Right atrium auricular region (tissue), 2 donors: ENCODE data around the gene GCNT2. TPM values are rescaled to one million over a fixed set of nuclear protein-coding genes. Genes with fewer than 3 reads are reported as not detected.

Source experiments
- DNase-seq: peaks from one replicate; pipeline ENCODE4 v3.0.0-alpha.2; 2019; ENCODE audit warnings: low spot score
- H3K27ac ChIP-seq, 2 donors: fragments of 200-600 bp; sonication (generic); 1 replicate in 1 of 2; 2 replicates in 1 of 2; pipeline ENCODE4 v1.5.1; 2016 to 2019
- H3K27me3 ChIP-seq, 2 donors: fragments of 200-600 bp; sonication (generic); one replicate each; pipeline versions ENCODE4 v1.5.1 to v1.6.0; 2017 to 2019
- H3K36me3 ChIP-seq: fragments of 200-600 bp; sonication (generic); one replicate; pipeline ENCODE4 v1.5.1; 2016
- H3K4me1 ChIP-seq, 2 donors: fragments of 200-600 bp; sonication (generic); one replicate each; pipeline versions ENCODE4 v1.5.1 to v1.6.0; 2017 to 2019
- H3K4me3 ChIP-seq, 2 donors: fragments of 200-600 bp; sonication (generic); 1 replicate in 1 of 2; 2 replicates in 1 of 2; pipeline ENCODE4 v1.5.1; 2017 to 2019; ENCODE audit warnings: mild to moderate bottlenecking in 1 of 2, moderate library complexity in 1 of 2
- H3K9me3 ChIP-seq, 2 donors: fragments of 200-600 bp; sonication (generic); one replicate each; pipeline ENCODE4 v1.5.1; 2019
- total RNA-seq, 2 donors: library from RNA; depleted of rRNA; stranded (reverse); fragments of >200 nt; gene quantifications; one replicate each; pipeline ENCODE4 v1.1.0, GENCODE V29; 2016
- TF ChIP-seq, protein P1 (sequence below), 2 donors: fragments of 200-600 bp; sonication (generic); IDR thresholded peaks; one replicate each; pipeline ENCODE4 v1.5.1; 2019; ENCODE audit warnings: antibody characterized with exemption in 2 of 2

Gene GCNT2
- 10 to 100 TPM in 1 of 2 donors, 1 to 10 TPM in 1; 3.3 to 13.5 TPM for total RNA-seq

GRCh38 chr6:10521104-10521808, at the start of gene GCNT2:
Gene GCNT2 (plus strand): TSS chr6:10521351. CDS start chr6:10528912, 7,561 bp downstream.
- Histone ChIP-seq H3K4me1 (peaks cover 0 to 8% of the 10 kb centered on the region in 2 donors), H3K27ac (peak within 1 kb of the TSS; percentile 42 to 67), H3K9me3 (no peaks in the 10 kb centered on the region), H3K4me3 (peak within 1 kb of the TSS; percentile 16 to 24), H3K27me3 (no peaks in the 10 kb centered on the region), H3K36me3 (no peaks in the 10 kb centered on the region)
- TF ChIP-seq, protein P1, sequence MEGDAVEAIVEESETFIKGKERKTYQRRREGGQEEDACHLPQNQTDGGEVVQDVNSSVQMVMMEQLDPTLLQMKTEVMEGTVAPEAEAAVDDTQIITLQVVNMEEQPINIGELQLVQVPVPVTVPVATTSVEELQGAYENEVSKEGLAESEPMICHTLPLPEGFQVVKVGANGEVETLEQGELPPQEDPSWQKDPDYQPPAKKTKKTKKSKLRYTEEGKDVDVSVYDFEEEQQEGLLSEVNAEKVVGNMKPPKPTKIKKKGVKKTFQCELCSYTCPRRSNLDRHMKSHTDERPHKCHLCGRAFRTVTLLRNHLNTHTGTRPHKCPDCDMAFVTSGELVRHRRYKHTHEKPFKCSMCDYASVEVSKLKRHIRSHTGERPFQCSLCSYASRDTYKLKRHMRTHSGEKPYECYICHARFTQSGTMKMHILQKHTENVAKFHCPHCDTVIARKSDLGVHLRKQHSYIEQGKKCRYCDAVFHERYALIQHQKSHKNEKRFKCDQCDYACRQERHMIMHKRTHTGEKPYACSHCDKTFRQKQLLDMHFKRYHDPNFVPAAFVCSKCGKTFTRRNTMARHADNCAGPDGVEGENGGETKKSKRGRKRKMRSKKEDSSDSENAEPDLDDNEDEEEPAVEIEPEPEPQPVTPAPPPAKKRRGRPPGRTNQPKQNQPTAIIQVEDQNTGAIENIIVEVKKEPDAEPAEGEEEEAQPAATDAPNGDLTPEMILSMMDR (IDR thresholded peaks at IDR 0.05) = no peak
- DNase-seq = no peak

GRCh38 chr6:10472634-10473033, 48.5 kb upstream of the GCNT2 start:
- TF ChIP-seq, protein P1 (IDR thresholded peaks at IDR 0.05) = no peak
- no peak overlapping the region for H3K4me3 ChIP-seq
- no peaks in the 10 kb centered on the region for H3K36me3 ChIP-seq
- no peaks in the 10 kb centered on the region for H3K4me1 ChIP-seq
- H3K27ac ChIP-seq = no peak overlapping the region
- H3K9me3 ChIP-seq = no peaks in the 10 kb centered on the region
- no peaks in the 10 kb centered on the region for H3K27me3 ChIP-seq
- DNase-seq = no peak

DNA sequence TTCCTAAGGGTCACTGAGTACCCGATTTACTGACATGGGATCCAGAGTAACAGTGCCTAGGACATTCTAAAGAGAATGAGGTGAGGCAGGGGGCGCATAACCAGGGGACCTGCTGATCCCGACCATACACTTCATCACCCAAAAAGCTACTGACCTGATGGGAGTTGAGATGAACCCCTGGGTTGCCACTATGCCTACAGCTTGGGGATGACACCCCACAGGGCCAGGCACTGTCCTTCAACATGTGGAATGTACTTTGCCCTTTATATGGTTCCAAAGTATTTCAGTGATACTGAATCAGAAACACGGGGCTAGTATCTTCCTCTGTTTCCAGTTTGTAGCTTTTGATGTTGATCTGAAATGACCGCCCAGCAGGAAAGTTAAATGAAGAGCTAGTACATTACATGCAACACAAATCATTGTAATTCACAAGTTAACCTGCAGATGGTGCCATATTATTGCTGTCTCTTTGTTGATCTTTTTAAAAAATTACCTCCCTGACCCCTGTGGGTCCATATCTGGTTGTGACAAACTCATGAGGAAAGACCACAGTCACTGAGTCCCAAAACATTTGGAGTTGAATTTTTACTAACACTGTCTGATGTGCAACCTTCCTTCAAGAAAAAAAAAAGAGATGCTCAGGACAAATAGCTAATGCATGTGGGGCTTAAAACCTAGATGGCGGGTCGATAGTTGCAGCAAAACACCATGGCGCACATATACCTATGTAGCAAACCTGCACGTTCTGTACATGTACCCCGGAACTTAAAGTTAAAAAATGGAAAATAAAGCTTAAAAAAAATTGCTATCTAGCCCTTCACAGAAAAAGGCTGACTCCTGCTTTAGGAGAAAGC, 42.7 kb upstream of the GCNT2 start:
- Histone ChIP-seq H3K4me1 (no peaks in the 10 kb centered on the region), H3K27me3 (no peaks in the 10 kb centered on the region), H3K36me3 (no peaks in the 10 kb centered on the region), H3K4me3 (no peak overlapping the region), H3K27ac (no peak overlapping the region), H3K9me3 (no peaks in the 10 kb centered on the region)
- no peak for DNase-seq
- TF ChIP-seq, protein P1 (IDR thresholded peaks at IDR 0.05) = peak; percentile 38 to 67

DNA sequence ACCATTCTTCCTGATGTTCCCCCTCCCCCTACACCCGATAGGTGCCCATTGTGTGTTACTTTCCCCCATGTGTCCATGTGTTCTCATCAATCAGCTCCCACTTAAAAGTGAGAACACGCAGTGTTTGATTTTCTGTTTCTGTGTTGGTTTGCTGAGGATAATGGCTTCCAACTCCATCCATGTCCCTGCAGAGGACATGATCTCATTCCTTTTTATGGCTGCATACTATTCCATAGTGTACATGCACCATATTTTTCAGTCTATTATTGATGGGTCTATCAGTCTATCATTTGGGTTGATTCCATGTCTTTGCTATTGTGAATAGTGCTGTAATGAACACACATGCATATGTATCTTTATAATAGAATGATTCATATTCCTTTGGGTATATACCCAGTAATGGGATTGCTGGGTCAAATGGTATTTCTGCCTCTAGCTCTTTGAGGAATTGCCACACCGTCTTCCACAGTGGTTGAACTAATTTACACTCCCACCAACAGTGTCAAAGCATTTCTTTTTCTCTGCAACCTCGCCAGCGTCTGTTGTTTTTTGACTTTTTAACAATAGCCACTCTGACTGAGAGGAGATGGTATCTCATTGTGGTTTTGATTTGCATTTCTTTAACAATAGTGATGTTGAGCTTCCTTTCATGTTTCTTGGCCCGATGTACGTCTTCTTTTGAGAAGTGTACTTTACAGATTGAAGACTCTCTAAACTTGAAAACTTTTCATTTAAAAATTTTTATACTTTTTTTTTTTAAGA, 41.0 kb upstream of the GCNT2 start:
- no peaks in the 10 kb centered on the region for H3K9me3 ChIP-seq
- H3K36me3 ChIP-seq = no peaks in the 10 kb centered on the region
- TF ChIP-seq, protein P1 (IDR thresholded peaks at IDR 0.05) = no peak
- H3K4me1 ChIP-seq = no peaks in the 10 kb centered on the region
- DNase-seq = no peak
- H3K4me3 ChIP-seq = no peak overlapping the region
- H3K27me3 ChIP-seq = no peaks in the 10 kb centered on the region
- no peak overlapping the region for H3K27ac ChIP-seq

- H3K36me3 ChIP-seq = no peaks in the 10 kb centered on the region
- TF ChIP-seq, protein P1 (IDR thresholded peaks at IDR 0.05) = no peak
- H3K9me3 ChIP-seq = no peaks in the 10 kb centered on the region
- no peaks in the 10 kb centered on the region for H3K27me3 ChIP-seq
- no peak for DNase-seq
- H3K4me1 ChIP-seq = no peaks in the 10 kb centered on the region
- no peak overlapping the region for H3K4me3 ChIP-seq
- H3K27ac ChIP-seq = no peak overlapping the region
These were observed 40.0 kb upstream of the GCNT2 start for GRCh38 chr6:10481101-10481500.
